Esophagus muscularis mucosa (tissue), 3 donors: Measurements from ENCODE around the gene CAP2.

Source experiments
- CTCF ChIP-seq, 3 experiments: fragments of 200-600 bp in 2 of 3; fragments of 450-650 bp in 1 of 3; sonication (generic) in 2 of 3; IDR thresholded peaks; one replicate each; pipeline ENCODE4 v1.5.1; 2017 to 2019; ENCODE audit warnings: antibody characterized with exemption in 3 of 3, mild to moderate bottlenecking in 2 of 3, moderate library complexity in 1 of 3
- POLR2A ChIP-seq: fragments of 450-650 bp; IDR thresholded peaks from one replicate; pipeline ENCODE4 v1.6.1; 2017; ENCODE audit warnings: antibody characterized with exemption, moderate library complexity, mild to moderate bottlenecking, low read depth
- POLR2AphosphoS5 ChIP-seq, 2 donors: sonication (generic); formaldehyde crosslinking; IDR thresholded peaks; one replicate each; pipeline ENCODE4 v1.6.1; 2017; ENCODE audit warnings: antibody characterized with exemption in 2 of 2

GRCh38 chr6:17418281-17419188 is 25.1 kb downstream of the CAP2 start:
- TF ChIP-seq CTCF (IDR thresholded peaks at IDR 0.05) (no peak), POLR2A (no peak), POLR2AphosphoS5 (IDR thresholded peaks at IDR 0.05) (no peak)
